PFSK-1 (cell line): Measurements from ENCODE around the gene RGS7.

ENCODE experiments used
- FOXP2 ChIP-seq: optimal IDR thresholded peaks from 2 replicates; pipeline ENCODE3; 2011; ENCODE audit warnings: borderline replicate concordance, control low read depth, inconsistent platforms; ENCODE audit not compliant: insufficient read depth; ENCODE audit errors: extremely low read length, extremely low read depth
- POLR2AphosphoS5 ChIP-seq: IDR thresholded peaks from 2 replicates; pipeline ENCODE4 v1.6.1; 2012; ENCODE audit warnings: low read depth, mild to moderate bottlenecking, control low read depth, low read length, moderate library complexity
- REST ChIP-seq, 2 experiments: IDR thresholded peaks; 2 replicates each; pipeline versions ENCODE4 v1.6.1 to v1.8.0; 2011 to 2012; ENCODE audit warnings: low read depth in 2 of 2, low read length in 2 of 2, control low read depth in 1 of 2, inconsistent platforms in 1 of 2, mild to moderate bottlenecking in 1 of 2, moderate library complexity in 1 of 2; ENCODE audit not compliant: insufficient read depth in 1 of 2
- SIN3A ChIP-seq: IDR thresholded peaks from 2 replicates; pipeline ENCODE4 v1.6.1; 2012; ENCODE audit warnings: mild to moderate bottlenecking, low read length, moderate library complexity, borderline replicate concordance; ENCODE audit not compliant: insufficient read depth
- TAF1 ChIP-seq: IDR thresholded peaks from 2 replicates; pipeline ENCODE4 v1.6.1; 2012; ENCODE audit warnings: low read length, control low read depth, borderline replicate concordance; ENCODE audit not compliant: insufficient read depth

Gene RGS7

GRCh38 chr1:241306125-241306790, 50.7 kb downstream of the RGS7 start:
- no peak for TF ChIP-seq FOXP2
- no peak for TF ChIP-seq TAF1

- TF ChIP-seq SIN3A, result no peak
- no peak for TF ChIP-seq POLR2AphosphoS5
- TF ChIP-seq REST (IDR thresholded peaks at IDR 0.05; ENCODE audit: insufficient read depth in 1 of 2, low read depth in 2 of 2, low read length in 2 of 2), result no peak
- TF ChIP-seq TAF1, result no peak
- no peak for TF ChIP-seq FOXP2
Observed at GRCh38 chr1:241299347-241299746, 57.7 kb downstream of the RGS7 start.

GRCh38 chr1:241292973-241293372, 64.0 kb downstream of the RGS7 start:
- TF ChIP-seq REST (IDR thresholded peaks at IDR 0.05; ENCODE audit: insufficient read depth in 1 of 2, low read depth in 2 of 2, low read length in 2 of 2) (no peak), POLR2AphosphoS5 (no peak), TAF1 (no peak), FOXP2 (no peak), SIN3A (no peak)

DNA sequence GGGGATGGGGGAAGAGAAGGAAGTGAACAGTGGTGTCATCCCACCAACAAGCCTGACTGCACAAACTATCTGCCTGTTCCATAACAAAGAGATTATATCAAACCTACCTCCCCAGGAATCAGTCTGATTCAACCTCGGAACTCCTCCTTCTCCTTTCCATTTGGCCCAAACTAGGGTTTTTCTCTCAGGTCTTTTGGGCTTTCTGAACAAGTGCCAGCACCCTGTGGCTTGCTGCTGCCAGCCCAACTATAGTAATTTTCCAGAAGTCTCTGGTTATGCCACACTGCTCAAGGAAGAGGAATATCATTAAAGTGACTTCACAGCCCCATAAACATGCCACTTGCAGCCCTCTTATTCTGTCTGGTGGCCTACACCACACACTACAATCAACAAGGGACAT, 70.5 kb downstream of the RGS7 start:
- TF ChIP-seq SIN3A, result no peak
- TF ChIP-seq POLR2AphosphoS5, result no peak
- TF ChIP-seq TAF1, result no peak
- TF ChIP-seq REST (IDR thresholded peaks at IDR 0.05; ENCODE audit: insufficient read depth in 1 of 2, low read depth in 2 of 2, low read length in 2 of 2), result no peak
- no peak for TF ChIP-seq FOXP2

DNA sequence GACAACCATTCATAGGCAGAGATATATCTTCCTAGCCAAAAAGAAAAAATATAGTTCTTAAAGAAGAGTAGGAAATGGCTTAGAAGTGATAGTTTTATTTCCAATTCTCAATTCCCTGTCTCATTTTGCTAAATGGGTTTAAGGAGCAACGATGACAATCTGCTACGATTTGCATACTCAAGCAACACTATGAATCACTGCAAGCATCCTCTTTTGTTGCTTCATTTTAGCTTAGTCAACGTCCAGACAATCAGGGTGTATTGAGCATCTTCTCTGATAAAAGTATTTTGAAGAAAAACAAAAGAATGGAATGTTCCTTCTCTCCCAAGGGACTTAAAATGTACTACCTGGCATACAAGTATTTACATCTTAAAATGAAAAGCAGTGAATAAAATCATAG, 80.6 kb downstream of the RGS7 start:
- no peak for TF ChIP-seq REST (IDR thresholded peaks at IDR 0.05; ENCODE audit: insufficient read depth in 1 of 2, low read depth in 2 of 2, low read length in 2 of 2)
- TF ChIP-seq TAF1, result no peak
- no peak for TF ChIP-seq POLR2AphosphoS5
- no peak for TF ChIP-seq FOXP2
- TF ChIP-seq SIN3A, result no peak
